Measurements from ENCODE around the gene GSK3A.

The GSK3A gene

GRCh38 chr19:42242512-42243409 lies at the start of gene GSK3A:
GSK3A (minus strand) TSS chr19:42242602; CDS start chr19:42242465, 137 bp downstream.
- peak; percentile 91 to 100 (median 99) for DNase-seq

- DNase-seq, result no peak
Observed at GRCh38 chr19:42291435-42291810, 49.0 kb upstream of the GSK3A start.

- no peak for DNase-seq
Observed at GRCh38 chr19:42290523-42291434, 48.4 kb upstream of the GSK3A start.

- no peak for DNase-seq
Observed at GRCh38 chr19:42290136-42290522, 47.7 kb upstream of the GSK3A start.

- no peak for DNase-seq
Observed at GRCh38 chr19:42289556-42290041, 47.2 kb upstream of the GSK3A start.

GRCh38 chr19:42288881-42289555 lies 46.6 kb upstream of the GSK3A start:
- DNase-seq, result no peak

- DNase-seq, result no peak
Observed at GRCh38 chr19:42288387-42288786, 46.0 kb upstream of the GSK3A start.

- no peak for DNase-seq
Observed at GRCh38 chr19:42287827-42288107, 45.4 kb upstream of the GSK3A start.

GRCh38 chr19:42287017-42287826 lies 44.8 kb upstream of the GSK3A start:
- DNase-seq, result no peak

GRCh38 chr19:42286349-42287016 lies 44.1 kb upstream of the GSK3A start:
- peak in 16 of 51 donors; percentile 12 to 42 (median 30) for DNase-seq

- no peak for DNase-seq
Observed at GRCh38 chr19:42285988-42286348, 43.6 kb upstream of the GSK3A start.

GRCh38 chr19:42285541-42285941 lies 43.1 kb upstream of the GSK3A start:
- DNase-seq, result peak in 1 of 51 donors; percentile 10

- DNase-seq, result peak in 6 of 51 donors; percentile 15 to 54 (median 36)
Observed at GRCh38 chr19:42284591-42285341, 42.4 kb upstream of the GSK3A start.

- peak in 49 of 51 donors; percentile 37 to 96 (median 80) for DNase-seq
Observed at GRCh38 chr19:42284066-42284501, 41.7 kb upstream of the GSK3A start.

GRCh38 chr19:42283188-42284065 lies 41.0 kb upstream of the GSK3A start:
- peak; percentile 53 to 98 (median 93) for DNase-seq

GRCh38 chr19:42282819-42283187 lies 40.4 kb upstream of the GSK3A start:
- DNase-seq, result peak in 2 of 51 donors; percentile 36 to 44

GRCh38 chr19:42281827-42282762 lies 39.7 kb upstream of the GSK3A start:
- DNase-seq, result peak in 5 of 51 donors; percentile 27 to 60 (median 38)

Data from hypothalamus (tissue), 51 donors.